HG02642 (cell line): Measurements from ENCODE around the gene JAKMIP2.
"Not testable (repeated sequence)": the region's sequence is repeated elsewhere in the genome, so short reads cannot be mapped to it uniquely, and the experiment has no call there.

Experiments
- ATAC-seq: cut with Tn5 transposase; IDR thresholded peaks from one replicate; pipeline ENCODE4 v1.9.1; 2021; ENCODE audit warnings: mild to moderate bottlenecking; ENCODE audit not compliant: unreplicated experiment, poor library complexity

The JAKMIP2 gene

GRCh38 chr5:147782110-147783028 is at the start of gene JAKMIP2:
TSS of gene JAKMIP2 (minus strand) at chr5:147782728. CDS start at chr5:147671806, 110,922 bp downstream.
- peak; percentile 95 for ATAC-seq

- no peak for ATAC-seq
Observed at GRCh38 chr5:147831465-147831864, 48.9 kb upstream of the JAKMIP2 start, which contains the start of gene SPINK1. TSS of gene SPINK1 (minus strand) at chr5:147831671. CDS start at chr5:147831577, 94 bp downstream.

- ATAC-seq = no peak
Observed at GRCh38 chr5:147830035-147830434, 47.5 kb upstream of the JAKMIP2 start.

GRCh38 chr5:147827017-147827416 is 44.5 kb upstream of the JAKMIP2 start:
- ATAC-seq = not testable (repeated sequence)

- ATAC-seq = no peak
Observed at GRCh38 chr5:147826361-147826760, 43.8 kb upstream of the JAKMIP2 start.

GRCh38 chr5:147822686-147823491 is 40.4 kb upstream of the JAKMIP2 start:
- peak; percentile 86 for ATAC-seq

- ATAC-seq = not testable (repeated sequence)
Observed at GRCh38 chr5:147822222-147822621, 39.7 kb upstream of the JAKMIP2 start.

GRCh38 chr5:147821766-147822165 is 39.2 kb upstream of the JAKMIP2 start:
- ATAC-seq = no peak

- no peak for ATAC-seq
Observed at GRCh38 chr5:147819261-147819770, 36.8 kb upstream of the JAKMIP2 start.

- no peak for ATAC-seq
Observed at GRCh38 chr5:147818290-147818689, 35.8 kb upstream of the JAKMIP2 start.

GRCh38 chr5:147813696-147814095 is 31.2 kb upstream of the JAKMIP2 start:
- no peak for ATAC-seq

- no peak for ATAC-seq
Observed at GRCh38 chr5:147809830-147810666, 27.5 kb upstream of the JAKMIP2 start.

GRCh38 chr5:147805030-147805454 is 22.5 kb upstream of the JAKMIP2 start:
- ATAC-seq = peak; percentile 85

GRCh38 chr5:147804334-147804733 is 21.8 kb upstream of the JAKMIP2 start:
- ATAC-seq = no peak

- ATAC-seq = no peak
Observed at GRCh38 chr5:147803926-147804325, 21.4 kb upstream of the JAKMIP2 start.

GRCh38 chr5:147803161-147803560 is 20.6 kb upstream of the JAKMIP2 start:
- not testable (repeated sequence) for ATAC-seq

GRCh38 chr5:147801461-147801860 is 18.9 kb upstream of the JAKMIP2 start:
- no peak for ATAC-seq

GRCh38 chr5:147800491-147800890 is 18.0 kb upstream of the JAKMIP2 start:
- no peak for ATAC-seq

GRCh38 chr5:147796556-147797308 is 14.2 kb upstream of the JAKMIP2 start:
- no peak for ATAC-seq
